ENCODE results near the gene HDAC4. TPM values are rescaled to one million over a fixed set of nuclear protein-coding genes. Genes with fewer than 3 reads are reported as not detected.

HDAC4 gene
- total RNA-seq, 4 donors from 2014 or later, result 30.2 to 103 (median 51.7) TPM

GRCh38 chr2:239374896-239375277 is 25.9 kb downstream of the HDAC4 start:
- no peak for ATAC-seq (ENCODE audit: low FRiP score)
- DNase-seq (ENCODE audit: low spot score), result no peak
- TF ChIP-seq CTCF (IDR thresholded peaks at IDR 0.05), result no peak

- DNase-seq (ENCODE audit: low spot score) (no peak), ATAC-seq (ENCODE audit: low FRiP score) (no peak)
- TF ChIP-seq CTCF (IDR thresholded peaks at IDR 0.05), result no peak
Observed at GRCh38 chr2:239372835-239373234, 28.0 kb downstream of the HDAC4 start.

- no peak for TF ChIP-seq CTCF (IDR thresholded peaks at IDR 0.05)
- DNase-seq (ENCODE audit: low spot score), result no peak
- no peak for ATAC-seq (ENCODE audit: low FRiP score)
Observed at GRCh38 chr2:239371726-239372686, 28.8 kb downstream of the HDAC4 start.

- no peak for TF ChIP-seq CTCF (IDR thresholded peaks at IDR 0.05)
- ATAC-seq (ENCODE audit: low FRiP score), result no peak
Observed at GRCh38 chr2:239370876-239371725, 29.7 kb downstream of the HDAC4 start.

GRCh38 chr2:239370403-239370802 is 30.4 kb downstream of the HDAC4 start:
- DNase-seq (ENCODE audit: low spot score) (no peak), ATAC-seq (ENCODE audit: low FRiP score) (peak; percentile 4)
- no peak for TF ChIP-seq CTCF (IDR thresholded peaks at IDR 0.05)

More at GRCh38 chr2:239370876-239371725, 29.7 kb downstream of the HDAC4 start:
- DNase-seq (ENCODE audit: low spot score), result no peak

GRCh38 chr2:239369631-239370161 is 31.1 kb downstream of the HDAC4 start:
- ATAC-seq (ENCODE audit: low FRiP score), result no peak
- no peak for TF ChIP-seq CTCF (IDR thresholded peaks at IDR 0.05)
- no peak for DNase-seq (ENCODE audit: low spot score)
